Kasumi-1 (cell line): Measurements from ENCODE around the gene PRKCG.
"Not testable (repeated sequence)": the region's sequence is repeated elsewhere in the genome, so short reads cannot be mapped to it uniquely, and the experiment has no call there.

Experiments used
- DNase-seq, 2 experiments: peaks; one replicate each; lab custom pipeline; 2025; lab: John Stamatoyannopoulos, UW

PRKCG gene

GRCh38 chr19:53881482-53882390 is at the start of gene PRKCG:
TSS of gene PRKCG (plus strand) at chr19:53882197. CDS start at chr19:53882495, 298 bp downstream.
- peak in 1 of 2 experiments; percentile 18 for DNase-seq

GRCh38 chr19:53832861-53833260 is 49.1 kb upstream of the PRKCG start:
- DNase-seq = not testable (repeated sequence)

- not testable (repeated sequence) for DNase-seq
Measured at GRCh38 chr19:53838446-53838845, 43.6 kb upstream of the PRKCG start.

- not testable (repeated sequence) for DNase-seq
Measured at GRCh38 chr19:53840241-53840640, 41.8 kb upstream of the PRKCG start.

GRCh38 chr19:53840914-53841313 is 41.1 kb upstream of the PRKCG start:
- DNase-seq = peak; percentile 7 to 19

- DNase-seq = no peak
Measured at GRCh38 chr19:53844849-53845246, 37.1 kb upstream of the PRKCG start.

- no peak for DNase-seq
Measured at GRCh38 chr19:53847555-53847954, 34.4 kb upstream of the PRKCG start.

- peak; percentile 57 to 69 for DNase-seq
Measured at GRCh38 chr19:53849237-53849676, 32.7 kb upstream of the PRKCG start.

GRCh38 chr19:53853707-53854106 is 28.3 kb upstream of the PRKCG start:
- no peak for DNase-seq

GRCh38 chr19:53864308-53864836 is 17.6 kb upstream of the PRKCG start:
- DNase-seq = no peak

GRCh38 chr19:53865523-53865917 is 16.5 kb upstream of the PRKCG start:
- DNase-seq = no peak

GRCh38 chr19:53865918-53866864 is 15.8 kb upstream of the PRKCG start:
- no peak for DNase-seq

- no peak for DNase-seq
Measured at GRCh38 chr19:53866865-53867224, 15.2 kb upstream of the PRKCG start.

- DNase-seq = peak; percentile 91 to 95
Measured at GRCh38 chr19:53867225-53868090, 14.5 kb upstream of the PRKCG start, which contains the start of gene MYADM. TSS of gene MYADM (plus strand) at chr19:53867883. CDS start at chr19:53873530, 5,647 bp downstream.

GRCh38 chr19:53868091-53868891 is 13.7 kb upstream of the PRKCG start:
- DNase-seq = no peak

- DNase-seq = peak; percentile 79 to 87
Measured at GRCh38 chr19:53868892-53869804, 12.8 kb upstream of the PRKCG start.

- DNase-seq = not testable (repeated sequence)
Measured at GRCh38 chr19:53869805-53870484, 12.1 kb upstream of the PRKCG start.

GRCh38 chr19:53870485-53870844 is 11.5 kb upstream of the PRKCG start:
- peak; percentile 88 to 91 for DNase-seq

- peak; percentile 81 to 87 for DNase-seq
Measured at GRCh38 chr19:53871454-53871853, 10.5 kb upstream of the PRKCG start.
